Neural cell (in vitro differentiated cells): ENCODE measurements around the gene HIC1. TPM values are rescaled to one million over a fixed set of nuclear protein-coding genes. Genes with fewer than 3 reads are reported as not detected.

Experiments
- H2AFZ ChIP-seq: fragments of 200-600, 300-800 bp; sonication (generic), shearing (Covaris generic); 2 replicates; pipeline ENCODE4 v1.6.0; 2014; ENCODE audit warnings: low read depth, mild to moderate bottlenecking, antibody characterized with exemption, low read length, moderate library complexity
- H3F3A ChIP-seq: fragments of 200-600 bp; shearing (Covaris generic); 2 replicates; pipeline ENCODE4 v1.6.1; 2016; ENCODE audit warnings: mild to moderate bottlenecking, moderate library complexity, mixed read lengths, antibody characterized with exemption, low read length; ENCODE audit not compliant: insufficient read depth, poor library complexity, severe bottlenecking
- H3K27ac ChIP-seq: fragments of 200-600, 300-800 bp; sonication (generic), shearing (Covaris generic); 2 replicates; pipeline ENCODE4 v1.5.1; 2014; ENCODE audit warnings: mild to moderate bottlenecking, low read length, moderate library complexity
- H3K27me3 ChIP-seq: fragments of 300-800, 200-600 bp; sonication (generic), shearing (Covaris generic); 2 replicates; pipeline ENCODE4 v1.6.0; 2014; ENCODE audit warnings: mild to moderate bottlenecking, low read depth, low read length, moderate library complexity; ENCODE audit not compliant: insufficient read depth
- H3K36me3 ChIP-seq: fragments of 300-800, 200-600 bp; sonication (generic), shearing (Covaris generic); 2 replicates; pipeline ENCODE4 v1.5.1; 2014; ENCODE audit warnings: mild to moderate bottlenecking, antibody characterized with exemption, low read length, moderate library complexity; ENCODE audit not compliant: insufficient read depth
- H3K4me2 ChIP-seq: fragments of 300-800, 200-600 bp; sonication (generic), shearing (Covaris generic); 2 replicates; pipeline ENCODE4 v1.6.0; 2014; ENCODE audit warnings: mild to moderate bottlenecking, low read length
- H3K4me3 ChIP-seq: fragments of 300-800, 200-600 bp; sonication (generic), shearing (Covaris generic); 2 replicates; pipeline ENCODE4 v1.5.1; 2014; ENCODE audit warnings: mild to moderate bottlenecking, low read length, moderate library complexity
- H3K79me2 ChIP-seq: fragments of 200-600 bp; shearing (Covaris generic); replicated peaks from 2 replicates; pipeline ENCODE4 v1.6.0; 2014; ENCODE audit warnings: mild to moderate bottlenecking, low read length, moderate library complexity; ENCODE audit not compliant: insufficient read depth
- H3K9ac ChIP-seq: fragments of 300-800, 200-600 bp; sonication (generic), shearing (Covaris generic); 2 replicates; pipeline ENCODE4 v1.6.1; 2016; ENCODE audit warnings: mild to moderate bottlenecking, low read length, mixed read lengths
- H3K9me2 ChIP-seq: fragments of 200-600 bp; shearing (Covaris generic); 2 replicates; pipeline ENCODE4 v1.6.1; 2016; ENCODE audit warnings: mild to moderate bottlenecking, low read length, mixed read lengths; ENCODE audit not compliant: insufficient read depth
- H3K9me3 ChIP-seq: fragments of 200-600, 300-800 bp; sonication (generic), shearing (Covaris generic); 2 replicates; pipeline ENCODE4 v1.6.1; 2016; ENCODE audit warnings: mild to moderate bottlenecking, mixed run types, low read length, moderate library complexity, mixed read lengths
- H4K20me1 ChIP-seq: fragments of 200-600 bp; shearing (Covaris generic); 2 replicates; pipeline ENCODE4 v1.6.1; 2016; ENCODE audit warnings: mild to moderate bottlenecking, mixed run types; ENCODE audit not compliant: insufficient read depth
- EP300 ChIP-seq: fragments of 450-650 bp; conservative IDR thresholded peaks from 2 replicates; pipeline ENCODE4 v1.6.1; 2014; ENCODE audit warnings: antibody characterized with exemption, mild to moderate bottlenecking, moderate library complexity; ENCODE audit not compliant: poor library complexity, severe bottlenecking
- MXI1 ChIP-seq: fragments of 450-650 bp; conservative IDR thresholded peaks from 2 replicates; pipeline ENCODE4 v1.6.1; 2014; ENCODE audit warnings: antibody characterized with exemption, mild to moderate bottlenecking; ENCODE audit not compliant: poor library complexity, severe bottlenecking
- POLR2AphosphoS5 ChIP-seq: IDR thresholded peaks from 2 replicates; pipeline ENCODE4 v1.6.1; 2012
- RAD21 ChIP-seq: fragments of 450-650 bp; conservative IDR thresholded peaks from 2 replicates; pipeline ENCODE4 v1.6.1; 2014; ENCODE audit warnings: antibody characterized with exemption, mild to moderate bottlenecking, moderate library complexity
- SMC3 ChIP-seq: fragments of 450-650 bp; conservative IDR thresholded peaks from 2 replicates; pipeline ENCODE4 v1.6.1; 2014; ENCODE audit warnings: antibody characterized with exemption, mild to moderate bottlenecking, moderate library complexity; ENCODE audit not compliant: poor library complexity
- TAF1 ChIP-seq: IDR thresholded peaks from 2 replicates; pipeline ENCODE4 v1.6.1; 2012; ENCODE audit warnings: low read depth
- polyA plus RNA-seq: library from polyadenylated mRNA; depleted of rRNA; stranded (reverse); fragments of >200 nt; gene quantifications from 2 replicates; pipeline ENCODE4 v1.2.3, GENCODE V29; 2014
- TF ChIP-seq, protein P1 (sequence below): IDR thresholded peaks from 2 replicates; pipeline ENCODE4 v1.6.1; 2012; ENCODE audit warnings: borderline replicate concordance
- TF ChIP-seq, protein P2 (sequence below): fragments of 450-650 bp; IDR thresholded peaks from 2 replicates; pipeline ENCODE4 v1.5.1; 2014; ENCODE audit warnings: antibody characterized with exemption, mild to moderate bottlenecking, moderate library complexity; ENCODE audit not compliant: poor library complexity, severe bottlenecking

HIC1 gene
- polyA plus RNA-seq, 1 donor from 2014 or later: 2.8 TPM

- Histone ChIP-seq H3K27ac (no peak overlapping the region), H3K4me2 (no peak overlapping the region), H4K20me1 (no peaks in the 10 kb centered on the region), H3K36me3 (no peaks in the 10 kb centered on the region), H2AFZ (no peak overlapping the region), H3K9me2 (no peaks in the 10 kb centered on the region), H3K9ac (no peak overlapping the region), H3K9me3 (no peaks in the 10 kb centered on the region), H3K27me3 (peaks cover 2% of the 10 kb centered on the region), H3F3A (no peaks in the 10 kb centered on the region), H3K4me3 (no peak overlapping the region), H3K79me2 (no peaks in the 10 kb centered on the region)
- TF ChIP-seq, protein P1, sequence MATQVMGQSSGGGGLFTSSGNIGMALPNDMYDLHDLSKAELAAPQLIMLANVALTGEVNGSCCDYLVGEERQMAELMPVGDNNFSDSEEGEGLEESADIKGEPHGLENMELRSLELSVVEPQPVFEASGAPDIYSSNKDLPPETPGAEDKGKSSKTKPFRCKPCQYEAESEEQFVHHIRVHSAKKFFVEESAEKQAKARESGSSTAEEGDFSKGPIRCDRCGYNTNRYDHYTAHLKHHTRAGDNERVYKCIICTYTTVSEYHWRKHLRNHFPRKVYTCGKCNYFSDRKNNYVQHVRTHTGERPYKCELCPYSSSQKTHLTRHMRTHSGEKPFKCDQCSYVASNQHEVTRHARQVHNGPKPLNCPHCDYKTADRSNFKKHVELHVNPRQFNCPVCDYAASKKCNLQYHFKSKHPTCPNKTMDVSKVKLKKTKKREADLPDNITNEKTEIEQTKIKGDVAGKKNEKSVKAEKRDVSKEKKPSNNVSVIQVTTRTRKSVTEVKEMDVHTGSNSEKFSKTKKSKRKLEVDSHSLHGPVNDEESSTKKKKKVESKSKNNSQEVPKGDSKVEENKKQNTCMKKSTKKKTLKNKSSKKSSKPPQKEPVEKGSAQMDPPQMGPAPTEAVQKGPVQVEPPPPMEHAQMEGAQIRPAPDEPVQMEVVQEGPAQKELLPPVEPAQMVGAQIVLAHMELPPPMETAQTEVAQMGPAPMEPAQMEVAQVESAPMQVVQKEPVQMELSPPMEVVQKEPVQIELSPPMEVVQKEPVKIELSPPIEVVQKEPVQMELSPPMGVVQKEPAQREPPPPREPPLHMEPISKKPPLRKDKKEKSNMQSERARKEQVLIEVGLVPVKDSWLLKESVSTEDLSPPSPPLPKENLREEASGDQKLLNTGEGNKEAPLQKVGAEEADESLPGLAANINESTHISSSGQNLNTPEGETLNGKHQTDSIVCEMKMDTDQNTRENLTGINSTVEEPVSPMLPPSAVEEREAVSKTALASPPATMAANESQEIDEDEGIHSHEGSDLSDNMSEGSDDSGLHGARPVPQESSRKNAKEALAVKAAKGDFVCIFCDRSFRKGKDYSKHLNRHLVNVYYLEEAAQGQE: no peak
- TF ChIP-seq POLR2AphosphoS5: no peak
- no peak for TF ChIP-seq EP300
- no peak for TF ChIP-seq RAD21
- no peak for TF ChIP-seq MXI1
- TF ChIP-seq SMC3: no peak
- no peak for TF ChIP-seq TAF1
- TF ChIP-seq, protein P2, sequence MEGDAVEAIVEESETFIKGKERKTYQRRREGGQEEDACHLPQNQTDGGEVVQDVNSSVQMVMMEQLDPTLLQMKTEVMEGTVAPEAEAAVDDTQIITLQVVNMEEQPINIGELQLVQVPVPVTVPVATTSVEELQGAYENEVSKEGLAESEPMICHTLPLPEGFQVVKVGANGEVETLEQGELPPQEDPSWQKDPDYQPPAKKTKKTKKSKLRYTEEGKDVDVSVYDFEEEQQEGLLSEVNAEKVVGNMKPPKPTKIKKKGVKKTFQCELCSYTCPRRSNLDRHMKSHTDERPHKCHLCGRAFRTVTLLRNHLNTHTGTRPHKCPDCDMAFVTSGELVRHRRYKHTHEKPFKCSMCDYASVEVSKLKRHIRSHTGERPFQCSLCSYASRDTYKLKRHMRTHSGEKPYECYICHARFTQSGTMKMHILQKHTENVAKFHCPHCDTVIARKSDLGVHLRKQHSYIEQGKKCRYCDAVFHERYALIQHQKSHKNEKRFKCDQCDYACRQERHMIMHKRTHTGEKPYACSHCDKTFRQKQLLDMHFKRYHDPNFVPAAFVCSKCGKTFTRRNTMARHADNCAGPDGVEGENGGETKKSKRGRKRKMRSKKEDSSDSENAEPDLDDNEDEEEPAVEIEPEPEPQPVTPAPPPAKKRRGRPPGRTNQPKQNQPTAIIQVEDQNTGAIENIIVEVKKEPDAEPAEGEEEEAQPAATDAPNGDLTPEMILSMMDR: no peak
Measured at GRCh38 chr17:2065949-2066400, 11.1 kb downstream of the HIC1 start.

GRCh38 chr17:2067048-2067561 is 12.2 kb downstream of the HIC1 start:
- Histone ChIP-seq H3K27me3 (no peaks in the 10 kb centered on the region), H3K27ac (no peak overlapping the region), H3K4me3 (no peak overlapping the region), H3K4me2 (no peak overlapping the region), H3K36me3 (no peaks in the 10 kb centered on the region), H3K9me2 (no peaks in the 10 kb centered on the region), H3F3A (no peaks in the 10 kb centered on the region), H2AFZ (no peak overlapping the region), H3K9me3 (no peaks in the 10 kb centered on the region), H4K20me1 (no peaks in the 10 kb centered on the region), H3K9ac (no peak overlapping the region), H3K79me2 (no peaks in the 10 kb centered on the region)
- TF ChIP-seq, protein P2: no peak
- TF ChIP-seq MXI1: no peak
- no peak for TF ChIP-seq TAF1
